Transverse colon (tissue), 4 donors: Measurements from ENCODE around the gene LAMB1.
A peak's percentile ranks its signal among the peaks of the same experiment; 100 is the strongest.

ENCODE experiments used
- EP300 ChIP-seq: sonication (generic); formaldehyde crosslinking; IDR thresholded peaks from one replicate; pipeline ENCODE4 v1.6.1; 2017; ENCODE audit warnings: antibody characterized with exemption, low read depth
- POLR2A ChIP-seq: fragments of 450-650 bp; IDR thresholded peaks from one replicate; pipeline ENCODE4 v1.6.1; 2016; ENCODE audit warnings: antibody characterized with exemption, mild to moderate bottlenecking, moderate library complexity
- POLR2AphosphoS5 ChIP-seq, 3 donors: sonication (generic); formaldehyde crosslinking; IDR thresholded peaks; one replicate each; pipeline ENCODE4 v1.6.1; 2016; ENCODE audit warnings: antibody characterized with exemption in 3 of 3
- TF ChIP-seq, protein P1 (sequence below), 5 experiments: fragments of 200-600 bp in 3 of 5; fragments of 450-650 bp in 2 of 5; sonication (generic) in 3 of 5; IDR thresholded peaks; 1 replicate in 2 of 5; 2 replicates in 3 of 5; pipeline ENCODE4 v1.5.1; 2016 to 2017; ENCODE audit warnings: antibody characterized with exemption in 5 of 5, inconsistent platforms in 3 of 5, mild to moderate bottlenecking in 2 of 5, moderate library complexity in 1 of 5

DNA sequence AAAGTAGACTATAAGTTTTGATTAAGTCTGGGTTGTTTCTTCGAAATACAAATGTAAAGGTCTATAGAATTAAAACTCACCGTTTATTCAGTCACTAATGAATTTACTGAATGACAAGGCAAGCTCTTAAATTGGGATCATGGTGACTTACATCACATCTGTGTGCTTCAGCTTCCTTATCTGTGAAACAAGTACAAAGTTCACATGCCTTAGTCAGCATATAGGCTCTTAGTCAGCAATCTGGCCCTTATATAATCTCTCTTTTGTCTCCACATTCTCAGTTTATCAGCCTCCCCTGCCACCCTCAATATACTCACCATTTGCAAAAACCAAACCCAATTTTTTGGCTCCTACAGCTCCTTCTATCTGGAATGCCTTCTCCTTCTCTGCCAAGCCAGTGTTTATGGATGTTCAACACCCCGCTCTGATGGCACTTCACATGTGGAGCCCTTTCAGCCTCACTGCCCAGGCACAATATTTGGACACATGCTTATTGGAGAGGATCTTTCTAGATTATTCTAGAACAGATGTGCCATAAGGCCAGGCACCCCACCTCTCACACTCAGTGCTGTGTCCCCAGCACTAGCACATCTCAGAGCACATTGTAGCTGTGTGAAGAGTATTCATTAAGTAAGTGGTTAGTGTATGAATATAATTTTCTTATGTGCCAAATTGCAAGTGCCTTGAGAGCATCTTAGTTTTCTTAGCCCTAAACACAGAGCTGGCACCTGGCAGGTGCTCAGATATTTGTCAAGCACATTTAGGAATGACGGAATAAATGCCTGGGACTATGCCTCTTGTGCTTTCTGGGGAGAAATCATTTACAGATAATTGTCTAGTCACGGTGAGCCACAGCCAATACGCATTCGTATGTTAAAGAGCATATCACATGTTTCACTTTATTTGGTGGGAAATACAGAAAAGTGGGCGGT is 9.8 kb upstream of the LAMB1 start:
- TF ChIP-seq, protein P1, sequence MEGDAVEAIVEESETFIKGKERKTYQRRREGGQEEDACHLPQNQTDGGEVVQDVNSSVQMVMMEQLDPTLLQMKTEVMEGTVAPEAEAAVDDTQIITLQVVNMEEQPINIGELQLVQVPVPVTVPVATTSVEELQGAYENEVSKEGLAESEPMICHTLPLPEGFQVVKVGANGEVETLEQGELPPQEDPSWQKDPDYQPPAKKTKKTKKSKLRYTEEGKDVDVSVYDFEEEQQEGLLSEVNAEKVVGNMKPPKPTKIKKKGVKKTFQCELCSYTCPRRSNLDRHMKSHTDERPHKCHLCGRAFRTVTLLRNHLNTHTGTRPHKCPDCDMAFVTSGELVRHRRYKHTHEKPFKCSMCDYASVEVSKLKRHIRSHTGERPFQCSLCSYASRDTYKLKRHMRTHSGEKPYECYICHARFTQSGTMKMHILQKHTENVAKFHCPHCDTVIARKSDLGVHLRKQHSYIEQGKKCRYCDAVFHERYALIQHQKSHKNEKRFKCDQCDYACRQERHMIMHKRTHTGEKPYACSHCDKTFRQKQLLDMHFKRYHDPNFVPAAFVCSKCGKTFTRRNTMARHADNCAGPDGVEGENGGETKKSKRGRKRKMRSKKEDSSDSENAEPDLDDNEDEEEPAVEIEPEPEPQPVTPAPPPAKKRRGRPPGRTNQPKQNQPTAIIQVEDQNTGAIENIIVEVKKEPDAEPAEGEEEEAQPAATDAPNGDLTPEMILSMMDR (IDR thresholded peaks at IDR 0.05) = no peak
- TF ChIP-seq POLR2AphosphoS5 (IDR thresholded peaks at IDR 0.05) (peak in 1 of 3 donors; percentile 43), POLR2A (no peak), EP300 (no peak)
